Stomach (tissue), 9 donors: ENCODE results near the gene STK11. TPM values are rescaled to one million over a fixed set of nuclear protein-coding genes. Genes with fewer than 3 reads are reported as not detected.
A peak's percentile ranks its signal among the peaks of the same experiment; 100 is the strongest.

Source experiments
- DNase-seq, 2 donors: peaks; one replicate each; pipeline versions ENCODE4 v3.0.0 to v3.0.0-alpha.2; 2013 to 2019
- H3K27ac ChIP-seq, 5 donors: fragments of 200-600 bp in 4 of 5; sonication (generic) in 4 of 5; one replicate each; pipeline ENCODE4 v1.5.1; 2013 to 2019; ENCODE audit warnings: mild to moderate bottlenecking in 1 of 5, moderate library complexity in 1 of 5
- H3K27me3 ChIP-seq, 3 donors: fragments of 200-600 bp; sonication (generic); one replicate each; pipeline ENCODE4 v1.5.1; 2017 to 2019; ENCODE audit warnings: mixed run types in 1 of 3
- H3K36me3 ChIP-seq, 4 donors: fragments of 200-600 bp; sonication (generic); 1 replicate in 3 of 4; 2 replicates in 1 of 4; pipeline ENCODE4 v1.5.1; 2016 to 2019
- H3K4me1 ChIP-seq, 4 donors: fragments of 200-600 bp; sonication (generic); one replicate each; pipeline ENCODE4 v1.5.1; 2016 to 2019
- H3K4me3 ChIP-seq, 4 donors: fragments of 200-600 bp; sonication (generic) in 3 of 4; one replicate each; pipeline ENCODE4 v1.5.1; 2016 to 2019; ENCODE audit warnings: mild to moderate bottlenecking in 1 of 4
- H3K9me3 ChIP-seq, 4 donors: fragments of 200-600 bp; sonication (generic); one replicate each; pipeline ENCODE4 v1.5.1; 2016 to 2019
- CTCF ChIP-seq, 7 experiments: fragments of 450-650 bp in 4 of 7; fragments of 200-600 bp in 3 of 7; sonication (generic) in 3 of 7; IDR thresholded peaks; one replicate each; pipeline ENCODE4 v1.5.1; 2016 to 2019; ENCODE audit warnings: antibody characterized with exemption in 7 of 7, control low read depth in 2 of 7, mild to moderate bottlenecking in 1 of 7
- EP300 ChIP-seq: sonication (generic); formaldehyde crosslinking; IDR thresholded peaks from one replicate; pipeline ENCODE4 v1.6.1; 2017; ENCODE audit warnings: antibody characterized with exemption
- POLR2A ChIP-seq, 4 donors: fragments of 450-650 bp; IDR thresholded peaks; one replicate each; pipeline ENCODE4 v1.6.1; 2016; ENCODE audit warnings: antibody characterized with exemption in 4 of 4, control low read depth in 2 of 4, mild to moderate bottlenecking in 1 of 4, moderate library complexity in 1 of 4
- POLR2AphosphoS5 ChIP-seq, 3 donors: sonication (generic); formaldehyde crosslinking; IDR thresholded peaks; one replicate each; pipeline ENCODE4 v1.6.1; 2016; ENCODE audit warnings: antibody characterized with exemption in 3 of 3
- WGBS, 5 donors: extraction: QIAGEN DNeasy Blood & Tissue Kit in 3 of 5; methylation state at CpG; one replicate each; pipeline versions ENCODE4 v1.1.5 to v1.1.7; 2013 to 2018; 5-methylcytosine and 5-hydroxymethylcytosine counted together
- intact Hi-C: fragments of 100-400 bp; cut with DNase I; formaldehyde crosslinking; loops from one replicate; pipeline ENCODE4 v1.15.1; 2023; ENCODE audit warnings: low total_unique reads
- polyA plus RNA-seq, 3 donors: library from polyadenylated mRNA; stranded (reverse); fragments of 200-250 nt; gene quantifications; one replicate each; pipeline ENCODE4 v1.2.3, GENCODE V29; 2013
- total RNA-seq, 5 donors: library from RNA; depleted of rRNA; stranded (reverse); fragments of >200 nt; gene quantifications; one replicate each; pipeline versions ENCODE4 v1.1.0 to v1.2.3, GENCODE V29; 2014 to 2016
- donor health status: healthy with polysubstance abuse.
- donor health status: Bipolar disorder and iron deficiency.
- donor health status: healthy.

Gene STK11
- total and polyA plus RNA-seq, 8 donors, result 43.1 to 368 (median 63.1) TPM

GRCh38 chr19:1259876-1260748 lies 54.5 kb downstream of the STK11 start:
- peak in 1 of 3 donors; percentile 8 for TF ChIP-seq POLR2AphosphoS5 (IDR thresholded peaks at IDR 0.05)
- no peak for TF ChIP-seq POLR2A (IDR thresholded peaks at IDR 0.05)
- TF ChIP-seq CTCF (IDR thresholded peaks at IDR 0.05), result no peak
- TF ChIP-seq EP300, result no peak
- Histone ChIP-seq H3K9me3 (no peaks in the 10 kb centered on the region), H3K36me3 (peaks cover 32 to 35% (median 33%) of the 10 kb centered on the region in 4 donors), H3K4me3 (peak overlapping the region; percentile 52 to 69 (median 62)), H3K27me3 (no peaks in the 10 kb centered on the region), H3K27ac (peak overlapping the region; percentile 93 to 100 (median 100)), H3K4me1 (peaks cover 68 to 95% (median 86%) of the 10 kb centered on the region in 4 donors)
- intact Hi-C loops, result no loop called here
- DNase-seq, result peak in 1 of 2 donors; percentile 73
- WGBS, 5 donors, result 13 to 22% (median 20%) methylated on average over 26 to 33 of the region's 33 CpGs

GRCh38 chr19:1260749-1261537 lies 55.4 kb downstream of the STK11 start:
- peaks cover 68 to 95% (median 86%) of the 10 kb centered on the region in 4 donors for H3K4me1 ChIP-seq

DNA sequence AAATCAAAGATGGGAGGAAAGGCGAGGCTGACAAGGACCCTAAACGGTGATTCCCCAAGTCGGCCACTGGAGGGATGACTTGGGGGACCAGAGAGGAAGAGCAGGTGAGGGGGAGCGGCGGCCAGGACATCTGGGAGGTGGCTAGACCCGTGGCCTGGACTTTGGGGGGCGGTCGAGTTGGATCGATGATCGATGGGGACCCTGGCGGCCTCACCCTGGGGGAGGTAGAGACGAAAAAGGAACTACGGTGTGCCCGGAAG lies 55.9 kb downstream of the STK11 start:
- no peak for TF ChIP-seq POLR2A (IDR thresholded peaks at IDR 0.05)
- no peak for TF ChIP-seq EP300
- TF ChIP-seq CTCF (IDR thresholded peaks at IDR 0.05), result no peak
- TF ChIP-seq POLR2AphosphoS5 (IDR thresholded peaks at IDR 0.05), result no peak
- intact Hi-C loops, result no loop called here
- Histone ChIP-seq H3K27me3 (no peaks in the 10 kb centered on the region), H3K4me1 (peaks cover 72 to 95% (median 88%) of the 10 kb centered on the region in 4 donors), H3K4me3 (peak overlapping the region; percentile 52 to 69 (median 62)), H3K36me3 (peaks cover 18 to 22% (median 20%) of the 10 kb centered on the region in 4 donors), H3K27ac (peak overlapping the region; percentile 93 to 100 (median 100)), H3K9me3 (no peaks in the 10 kb centered on the region)
- WGBS, 5 donors, result 6 to 14% (median 12%) methylated on average over 14 of the region's 14 CpGs
- DNase-seq, result no peak

More at GRCh38 chr19:1260749-1261537, 55.4 kb downstream of the STK11 start:
- Histone ChIP-seq H3K9me3 (no peaks in the 10 kb centered on the region), H3K27ac (peak overlapping the region; percentile 93 to 100 (median 100)), H3K4me3 (peak overlapping the region; percentile 52 to 69 (median 62)), H3K27me3 (no peaks in the 10 kb centered on the region), H3K36me3 (peaks cover 23 to 26% (median 25%) of the 10 kb centered on the region in 4 donors)
- peak; percentile 97 to 99 for DNase-seq
- peak; percentile 49 to 78 (median 73) for TF ChIP-seq POLR2AphosphoS5 (IDR thresholded peaks at IDR 0.05)
- TF ChIP-seq POLR2A (IDR thresholded peaks at IDR 0.05), result no peak
- 0 to 1% (median 1%) methylated on average over 44 to 82 of the region's 83 CpGs for WGBS, 5 donors
- intact Hi-C loops, result no loop called here

- WGBS, 5 donors, result 9 to 31% (median 19%) methylated on average over 18 to 28 of the region's 28 CpGs
- no peak for TF ChIP-seq EP300
- TF ChIP-seq POLR2A (IDR thresholded peaks at IDR 0.05), result peak in 1 of 4 donors; percentile 71
- TF ChIP-seq POLR2AphosphoS5 (IDR thresholded peaks at IDR 0.05), result peak in 2 of 3 donors; percentile 83 to 87
- TF ChIP-seq CTCF (IDR thresholded peaks at IDR 0.05), result no peak
- intact Hi-C loops, result no loop called here
- H3K4me3 ChIP-seq, result peak overlapping the region; percentile 52 to 69 (median 62)
- no peaks in the 10 kb centered on the region for H3K9me3 ChIP-seq
- peak overlapping the region; percentile 93 to 100 (median 100) for H3K27ac ChIP-seq
- H3K36me3 ChIP-seq, result peaks cover 13 to 17% (median 14%) of the 10 kb centered on the region in 4 donors
- DNase-seq, result peak; percentile 93 to 96
- no peaks in the 10 kb centered on the region for H3K27me3 ChIP-seq
- H3K4me1 ChIP-seq, result peaks cover 77 to 95% (median 89%) of the 10 kb centered on the region in 4 donors
Observed at GRCh38 chr19:1261798-1262622, 56.4 kb downstream of the STK11 start.
